Upper lobe of right lung (tissue), 1 donor: ENCODE data around the gene DNMBP. TPM values are rescaled to one million over a fixed set of nuclear protein-coding genes. Genes with fewer than 3 reads are reported as not detected.

ENCODE experiments used
- ATAC-seq: fragments of 200-7000 bp; cut with Tn5 transposase; one replicate; pipeline ENCODE4 v1.9.1; 2020; ENCODE audit warnings: mild to moderate bottlenecking, moderate library complexity
- DNase-seq: peaks from one replicate; pipeline ENCODE4 v3.0.0-alpha.2; 2020
- H3K27ac ChIP-seq: fragments of 200-600 bp; one replicate; pipeline ENCODE4 v1.8.0; 2022
- H3K27me3 ChIP-seq: fragments of 200-600 bp; one replicate; pipeline ENCODE4 v1.8.0; 2022; ENCODE audit warnings: mild to moderate bottlenecking
- H3K36me3 ChIP-seq: fragments of 200-600 bp; one replicate; pipeline ENCODE4 v1.8.0; 2022
- H3K4me1 ChIP-seq: fragments of 200-600 bp; one replicate; pipeline ENCODE4 v1.8.0; 2022
- H3K4me3 ChIP-seq: fragments of 200-600 bp; one replicate; pipeline ENCODE4 v1.8.0; 2022; ENCODE audit warnings: mild to moderate bottlenecking
- H3K9me3 ChIP-seq: fragments of 200-600 bp; one replicate; pipeline ENCODE4 v1.8.0; 2022
- intact Hi-C: fragments of 100-400 bp; cut with DNase I; formaldehyde crosslinking; loops from one replicate; pipeline ENCODE4 v1.11.0; 2022
- total RNA-seq: library from RNA; stranded (reverse); fragmentation: NEBNext Ultra II Directional; extraction: Animal tissue kit (Norgen Biotek cat#: 25700); gene quantifications from one replicate; pipeline ENCODE4 v1.2.1, GENCODE V29; 2021
- TF ChIP-seq, protein P1 (sequence below): fragments of 200-600 bp; IDR thresholded peaks from one replicate; pipeline ENCODE4 v1.8.0; 2022; ENCODE audit warnings: antibody characterized with exemption
- donor health status: DM: no; HTN: yes; CAD: no; lungs with severe emphysema.

The DNMBP gene
- total RNA-seq, 1 donor from 2014 or later, result 12.5 TPM

DNA sequence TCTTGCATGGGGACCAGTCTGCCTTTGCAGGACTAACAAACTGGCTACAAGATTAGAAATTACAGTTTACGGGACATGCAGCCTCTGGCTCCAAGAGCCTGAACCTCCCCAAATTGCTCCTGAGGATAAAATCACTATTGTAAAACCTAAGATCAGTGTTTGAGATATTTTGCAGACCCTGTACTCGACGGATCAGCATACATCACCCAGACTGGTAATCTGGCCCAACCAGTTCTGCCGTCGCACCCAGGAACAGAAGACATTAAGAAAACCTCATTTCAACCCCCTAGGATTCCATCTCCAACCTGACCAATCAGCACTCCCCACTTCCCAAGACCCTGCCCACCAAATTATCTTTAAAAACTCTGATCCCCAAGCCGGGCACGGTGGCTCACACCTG lies 27.1 kb upstream of the DNMBP start:
- Histone ChIP-seq H3K27me3 (no peaks in the 10 kb centered on the region), H3K4me3 (no peak overlapping the region), H3K36me3 (no peaks in the 10 kb centered on the region), H3K27ac (no peak overlapping the region), H3K9me3 (no peaks in the 10 kb centered on the region), H3K4me1 (no peaks in the 10 kb centered on the region)
- intact Hi-C loops, result no loop called here
- ATAC-seq (no peak), DNase-seq (no peak)
- TF ChIP-seq, protein P1, sequence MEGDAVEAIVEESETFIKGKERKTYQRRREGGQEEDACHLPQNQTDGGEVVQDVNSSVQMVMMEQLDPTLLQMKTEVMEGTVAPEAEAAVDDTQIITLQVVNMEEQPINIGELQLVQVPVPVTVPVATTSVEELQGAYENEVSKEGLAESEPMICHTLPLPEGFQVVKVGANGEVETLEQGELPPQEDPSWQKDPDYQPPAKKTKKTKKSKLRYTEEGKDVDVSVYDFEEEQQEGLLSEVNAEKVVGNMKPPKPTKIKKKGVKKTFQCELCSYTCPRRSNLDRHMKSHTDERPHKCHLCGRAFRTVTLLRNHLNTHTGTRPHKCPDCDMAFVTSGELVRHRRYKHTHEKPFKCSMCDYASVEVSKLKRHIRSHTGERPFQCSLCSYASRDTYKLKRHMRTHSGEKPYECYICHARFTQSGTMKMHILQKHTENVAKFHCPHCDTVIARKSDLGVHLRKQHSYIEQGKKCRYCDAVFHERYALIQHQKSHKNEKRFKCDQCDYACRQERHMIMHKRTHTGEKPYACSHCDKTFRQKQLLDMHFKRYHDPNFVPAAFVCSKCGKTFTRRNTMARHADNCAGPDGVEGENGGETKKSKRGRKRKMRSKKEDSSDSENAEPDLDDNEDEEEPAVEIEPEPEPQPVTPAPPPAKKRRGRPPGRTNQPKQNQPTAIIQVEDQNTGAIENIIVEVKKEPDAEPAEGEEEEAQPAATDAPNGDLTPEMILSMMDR, result no peak

DNA sequence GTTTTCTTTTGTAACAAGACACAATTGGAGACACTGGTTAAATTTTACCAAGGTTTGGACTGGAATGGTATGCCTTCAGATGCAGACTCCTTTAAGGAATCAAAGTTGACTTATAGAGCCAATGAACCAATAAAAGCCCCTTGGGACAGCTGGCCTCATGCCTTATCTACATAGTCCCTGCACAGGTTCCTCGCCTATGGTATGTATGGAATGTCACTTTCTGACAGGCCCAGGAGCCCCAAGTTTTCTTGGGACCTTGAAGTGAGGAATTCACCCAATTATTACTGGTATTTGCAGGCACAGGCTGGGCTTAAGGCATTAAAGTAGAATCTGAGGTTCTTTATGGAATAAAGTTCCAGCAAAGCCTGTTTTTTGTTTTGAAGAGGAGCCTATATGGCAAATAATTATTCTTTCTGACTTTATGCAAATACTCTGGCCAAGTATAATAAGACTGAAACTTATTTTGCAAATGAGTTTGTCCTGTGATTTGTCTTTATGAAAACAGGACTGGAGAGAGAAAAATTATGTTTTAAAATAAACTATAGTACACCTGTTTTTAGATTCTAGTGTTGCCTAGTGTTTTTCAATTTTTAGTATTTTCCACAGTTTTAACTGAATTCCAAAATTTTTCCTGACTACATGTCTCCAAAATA lies 24.1 kb upstream of the DNMBP start:
- Histone ChIP-seq H3K36me3 (no peaks in the 10 kb centered on the region), H3K4me1 (no peaks in the 10 kb centered on the region), H3K27ac (no peak overlapping the region), H3K9me3 (no peaks in the 10 kb centered on the region), H3K27me3 (no peaks in the 10 kb centered on the region), H3K4me3 (no peak overlapping the region)
- intact Hi-C loops, result no loop called here
- DNase-seq (no peak), ATAC-seq (no peak)
- TF ChIP-seq, protein P1, result no peak

DNA sequence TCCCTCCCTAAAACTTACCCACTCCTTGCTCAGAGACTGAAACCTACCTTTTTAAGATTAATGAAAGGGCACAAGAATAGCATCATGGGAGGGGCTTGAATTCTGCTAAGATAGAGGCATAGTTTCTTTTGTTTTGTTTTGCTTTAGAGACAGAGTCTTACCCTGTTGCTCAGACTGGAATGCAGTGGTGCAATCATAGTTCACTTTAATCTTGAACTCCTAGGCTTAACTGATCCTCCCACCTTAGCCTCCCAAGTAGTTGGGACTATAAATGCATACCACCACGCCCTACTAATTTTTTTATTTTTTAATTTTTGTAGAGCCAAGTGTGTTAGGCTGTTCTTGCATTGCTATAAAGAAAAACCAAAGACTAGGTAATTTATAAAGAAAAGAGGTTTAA lies 17.7 kb upstream of the DNMBP start:
- DNase-seq (no peak), ATAC-seq (no peak)
- intact Hi-C loops, result no loop called here
- Histone ChIP-seq H3K27ac (no peak overlapping the region), H3K36me3 (no peaks in the 10 kb centered on the region), H3K27me3 (no peaks in the 10 kb centered on the region), H3K4me1 (no peaks in the 10 kb centered on the region), H3K9me3 (no peaks in the 10 kb centered on the region), H3K4me3 (no peak overlapping the region)
- TF ChIP-seq, protein P1, result no peak

DNA sequence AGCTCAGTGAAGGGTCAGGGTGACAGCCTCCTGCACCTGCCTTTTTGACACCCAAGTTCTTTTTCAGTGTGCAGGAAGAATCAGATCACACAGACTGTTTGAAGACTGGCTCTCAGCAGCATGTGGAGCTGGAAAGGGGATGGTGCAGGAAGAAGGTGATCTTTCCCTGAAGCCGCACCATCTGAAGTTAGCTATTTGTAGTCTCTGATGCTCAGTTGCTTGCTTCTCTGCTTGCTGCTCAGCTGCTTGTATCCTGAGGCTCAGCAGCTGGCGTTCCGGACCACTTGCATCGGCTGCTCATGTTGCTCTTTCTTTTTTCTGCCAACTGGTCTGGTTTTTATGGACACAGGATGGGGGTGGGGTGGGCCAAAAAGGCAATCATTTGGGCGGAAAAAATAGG lies 15.8 kb upstream of the DNMBP start:
- Histone ChIP-seq H3K4me1 (no peaks in the 10 kb centered on the region), H3K36me3 (no peaks in the 10 kb centered on the region), H3K27ac (no peak overlapping the region), H3K9me3 (no peaks in the 10 kb centered on the region), H3K27me3 (no peaks in the 10 kb centered on the region), H3K4me3 (no peak overlapping the region)
- TF ChIP-seq, protein P1, result no peak
- DNase-seq (no peak), ATAC-seq (no peak)
- intact Hi-C loops, result no loop called here

DNA sequence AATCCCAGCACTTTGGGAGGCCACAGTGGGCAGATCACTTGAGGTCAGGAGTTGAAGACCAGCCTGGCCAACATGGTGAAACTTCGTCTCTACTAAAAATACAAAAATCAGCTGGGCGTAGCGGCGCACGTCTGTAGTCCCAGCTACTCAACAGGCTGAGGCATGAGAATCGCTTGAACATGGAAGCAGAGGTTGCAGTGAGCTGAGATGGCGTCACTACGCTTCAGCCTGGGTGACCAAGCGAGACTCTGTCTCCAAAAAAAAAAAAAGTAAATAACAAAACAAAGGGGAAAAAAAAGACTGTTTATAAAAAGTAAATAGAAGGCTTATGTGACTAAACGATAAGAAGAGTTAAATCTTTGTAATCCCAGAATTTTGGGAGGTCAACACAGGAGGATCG lies 15.0 kb upstream of the DNMBP start:
- DNase-seq, result no peak
- no peak overlapping the region for H3K27ac ChIP-seq
- no peak for ATAC-seq
- H3K27me3 ChIP-seq, result no peaks in the 10 kb centered on the region
- no peaks in the 10 kb centered on the region for H3K36me3 ChIP-seq
- TF ChIP-seq, protein P1, result no peak
- no peak overlapping the region for H3K4me3 ChIP-seq
- H3K4me1 ChIP-seq, result no peaks in the 10 kb centered on the region
- H3K9me3 ChIP-seq, result no peaks in the 10 kb centered on the region
- intact Hi-C loops, result no loop called here

DNA sequence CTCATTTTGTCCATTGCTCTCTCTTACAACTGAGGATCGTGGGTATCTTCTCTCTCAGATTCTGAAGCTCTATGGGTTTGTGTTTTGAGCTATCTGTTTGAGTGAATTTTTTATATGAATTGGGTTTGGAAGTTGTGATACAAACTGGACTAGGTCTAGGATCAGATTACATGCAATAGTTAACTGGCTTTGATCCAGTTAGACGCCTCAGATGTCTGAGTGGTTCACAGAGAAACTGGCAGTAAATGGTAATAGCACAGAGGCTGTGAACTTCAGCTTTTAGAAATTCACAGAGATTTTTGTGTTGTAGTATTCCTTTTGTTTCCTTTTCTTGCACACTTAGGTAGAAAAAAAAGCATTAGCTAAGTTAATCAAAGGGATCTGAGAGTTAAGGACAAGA lies 12.7 kb upstream of the DNMBP start:
- H3K4me3 ChIP-seq, result no peak overlapping the region
- TF ChIP-seq, protein P1, result no peak
- no peaks in the 10 kb centered on the region for H3K9me3 ChIP-seq
- no peak for ATAC-seq
- no peaks in the 10 kb centered on the region for H3K4me1 ChIP-seq
- H3K27ac ChIP-seq, result no peak overlapping the region
- intact Hi-C loops, result no loop called here
- no peaks in the 10 kb centered on the region for H3K27me3 ChIP-seq
- DNase-seq, result no peak
- H3K36me3 ChIP-seq, result no peaks in the 10 kb centered on the region
